ENCODE results near the gene MAML3. TPM values are rescaled to one million over a fixed set of nuclear protein-coding genes. Genes with fewer than 3 reads are reported as not detected.

Gene MAML3
- polyA plus RNA-seq, 1 donor (not counting 4 experiments of a cell fraction or from before 2014, with no cell fraction given), result 0.68 TPM

- Histone ChIP-seq H4K20me1 (ENCODE audit: control insufficient read depth, extremely low read depth, insufficient read depth, low read length) (no peaks in the 10 kb centered on the region), H3K9me1 (ENCODE audit: control insufficient read depth, extremely low read depth, insufficient read depth, low read length) (no peaks in the 10 kb centered on the region), H3K27ac (ENCODE audit: control insufficient read depth, insufficient read depth, low read length) (no peak overlapping the region), H3K36me3 (ENCODE audit: control insufficient read depth in 2 of 2, extremely low read depth in 1 of 2, insufficient read depth in 2 of 2, low read length in 2 of 2) (no peaks in the 10 kb centered on the region), H3K4me2 (ENCODE audit: control insufficient read depth, extremely low read depth, insufficient read depth, low read depth, low read length) (peak overlapping the region; percentile 89), H2AFZ (ENCODE audit: control insufficient read depth, low read length) (no peak overlapping the region), H3K79me2 (ENCODE audit: control insufficient read depth, insufficient read depth, low read length) (no peaks in the 10 kb centered on the region), H3K27me3 (ENCODE audit: control insufficient read depth, extremely low read depth, insufficient read depth, low read length) (no peaks in the 10 kb centered on the region), H3K4me1 (ENCODE audit: control insufficient read depth, extremely low read depth, insufficient read depth, low read length) (peaks cover 15% of the 10 kb centered on the region), H3K9me3 (ENCODE audit: control insufficient read depth, low read depth, low read length) (no peaks in the 10 kb centered on the region), H3K4me3 (ENCODE audit: control insufficient read depth in 2 of 3, extremely low read depth in 1 of 3, insufficient read depth in 2 of 3, low read depth in 1 of 3, low read length in 3 of 3) (no peak overlapping the region), H3K9ac (ENCODE audit: control insufficient read depth, extremely low read depth, insufficient read depth, low read length) (no peak overlapping the region)
- FAIRE-seq, result no peak
- TF ChIP-seq CTCF (optimal IDR thresholded peaks at IDR 0.05 in 1 of 3, IDR thresholded peaks at IDR 0.05 in 1 of 3, conservative IDR thresholded peaks at IDR 0.05 in 1 of 3; ENCODE audit: extremely low read depth in 1 of 3, insufficient read depth in 2 of 3, low read length in 3 of 3) (peak; percentile 25 to 64 (median 25)), EZH2 (IDR thresholded peaks at IDR 0.05; ENCODE audit: low read length) (no peak)
- DNase-seq (ENCODE audit: low read depth, low spot score), result no peak
- dilution Hi-C loops (cut with MboI; ENCODE audit: extremely low pct_ligation_motif_present, low sequenced_read_pairs), result no loop called here
These were observed 103.9 kb downstream of the MAML3 start for GRCh38 chr4:140049849-140050637.

- dilution Hi-C loops (cut with MboI; ENCODE audit: extremely low pct_ligation_motif_present, low sequenced_read_pairs), result no loop called here
- Histone ChIP-seq H3K4me1 (ENCODE audit: control insufficient read depth, extremely low read depth, insufficient read depth, low read length) (peaks cover 15% of the 10 kb centered on the region), H4K20me1 (ENCODE audit: control insufficient read depth, extremely low read depth, insufficient read depth, low read length) (no peaks in the 10 kb centered on the region), H3K79me2 (ENCODE audit: control insufficient read depth, insufficient read depth, low read length) (no peaks in the 10 kb centered on the region), H3K9ac (ENCODE audit: control insufficient read depth, extremely low read depth, insufficient read depth, low read length) (peak overlapping the region; percentile 32), H3K9me3 (ENCODE audit: control insufficient read depth, low read depth, low read length) (no peaks in the 10 kb centered on the region), H3K4me3 (ENCODE audit: control insufficient read depth in 2 of 3, extremely low read depth in 1 of 3, insufficient read depth in 2 of 3, low read depth in 1 of 3, low read length in 3 of 3) (peak overlapping the region in 2 of 3 experiments; percentile 54 to 58), H3K36me3 (ENCODE audit: control insufficient read depth in 2 of 2, extremely low read depth in 1 of 2, insufficient read depth in 2 of 2, low read length in 2 of 2) (no peaks in the 10 kb centered on the region), H2AFZ (ENCODE audit: control insufficient read depth, low read length) (peak overlapping the region; percentile 90), H3K27ac (ENCODE audit: control insufficient read depth, insufficient read depth, low read length) (no peak overlapping the region), H3K4me2 (ENCODE audit: control insufficient read depth, extremely low read depth, insufficient read depth, low read depth, low read length) (peak overlapping the region; percentile 89), H3K27me3 (ENCODE audit: control insufficient read depth, extremely low read depth, insufficient read depth, low read length) (no peaks in the 10 kb centered on the region), H3K9me1 (ENCODE audit: control insufficient read depth, extremely low read depth, insufficient read depth, low read length) (no peaks in the 10 kb centered on the region)
- TF ChIP-seq CTCF (optimal IDR thresholded peaks at IDR 0.05 in 1 of 3, IDR thresholded peaks at IDR 0.05 in 1 of 3, conservative IDR thresholded peaks at IDR 0.05 in 1 of 3; ENCODE audit: extremely low read depth in 1 of 3, insufficient read depth in 2 of 3, low read length in 3 of 3), result peak in 2 of 3 experiments; percentile 26 to 59
- no peak for TF ChIP-seq EZH2 (IDR thresholded peaks at IDR 0.05; ENCODE audit: low read length)
- DNase-seq (ENCODE audit: low read depth, low spot score) (no peak), FAIRE-seq (peak; percentile 17)
These were observed 104.7 kb downstream of the MAML3 start for GRCh38 chr4:140049024-140049848.
